ENCODE measurements around the gene ARHGAP24.
"Not testable (repeated sequence)": the region's sequence is repeated elsewhere in the genome, so short reads cannot be mapped to it uniquely, and the experiment has no call there.

DNA sequence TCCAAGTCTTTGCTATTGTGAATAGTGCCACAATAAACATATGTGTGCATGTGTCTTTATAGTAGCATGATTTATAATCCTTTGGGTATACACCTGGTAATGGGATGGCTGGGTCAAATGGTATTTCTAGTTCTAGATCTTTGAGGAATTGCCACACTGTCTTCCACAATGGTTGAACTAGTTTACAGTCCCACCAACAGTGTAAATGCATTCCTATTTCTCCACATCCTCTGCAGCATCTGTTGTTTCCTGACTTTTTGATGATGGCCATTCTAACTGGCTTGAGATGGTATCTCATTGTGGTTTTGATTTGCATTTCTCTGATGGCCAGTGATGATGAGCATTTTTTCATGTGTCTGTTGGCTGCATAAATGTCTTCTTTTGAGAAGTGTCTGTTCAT lies 26.2 kb downstream of the ARHGAP24 start:
- TF ChIP-seq POLR2A (IDR thresholded peaks at IDR 0.05): not testable (repeated sequence)
- TF ChIP-seq, protein P1, sequence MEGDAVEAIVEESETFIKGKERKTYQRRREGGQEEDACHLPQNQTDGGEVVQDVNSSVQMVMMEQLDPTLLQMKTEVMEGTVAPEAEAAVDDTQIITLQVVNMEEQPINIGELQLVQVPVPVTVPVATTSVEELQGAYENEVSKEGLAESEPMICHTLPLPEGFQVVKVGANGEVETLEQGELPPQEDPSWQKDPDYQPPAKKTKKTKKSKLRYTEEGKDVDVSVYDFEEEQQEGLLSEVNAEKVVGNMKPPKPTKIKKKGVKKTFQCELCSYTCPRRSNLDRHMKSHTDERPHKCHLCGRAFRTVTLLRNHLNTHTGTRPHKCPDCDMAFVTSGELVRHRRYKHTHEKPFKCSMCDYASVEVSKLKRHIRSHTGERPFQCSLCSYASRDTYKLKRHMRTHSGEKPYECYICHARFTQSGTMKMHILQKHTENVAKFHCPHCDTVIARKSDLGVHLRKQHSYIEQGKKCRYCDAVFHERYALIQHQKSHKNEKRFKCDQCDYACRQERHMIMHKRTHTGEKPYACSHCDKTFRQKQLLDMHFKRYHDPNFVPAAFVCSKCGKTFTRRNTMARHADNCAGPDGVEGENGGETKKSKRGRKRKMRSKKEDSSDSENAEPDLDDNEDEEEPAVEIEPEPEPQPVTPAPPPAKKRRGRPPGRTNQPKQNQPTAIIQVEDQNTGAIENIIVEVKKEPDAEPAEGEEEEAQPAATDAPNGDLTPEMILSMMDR (IDR thresholded peaks at IDR 0.05): not testable (repeated sequence)
